Astrocyte (in vitro differentiated cells and primary cell): ENCODE results near the gene EEF2.

Experiments used
- EZH2 ChIP-seq: IDR thresholded peaks from 2 replicates; pipeline ENCODE4 v1.6.1; 2012; ENCODE audit warnings: mild to moderate bottlenecking, low read length, inconsistent platforms; ENCODE audit not compliant: insufficient read depth
- TF ChIP-seq, protein P1 (sequence below): IDR thresholded peaks from 2 replicates; pipeline ENCODE4 v1.5.1; 2011; ENCODE audit warnings: low read depth, mild to moderate bottlenecking, inconsistent platforms, low read length, moderate library complexity; ENCODE audit not compliant: insufficient read depth

- TF ChIP-seq, protein P1, sequence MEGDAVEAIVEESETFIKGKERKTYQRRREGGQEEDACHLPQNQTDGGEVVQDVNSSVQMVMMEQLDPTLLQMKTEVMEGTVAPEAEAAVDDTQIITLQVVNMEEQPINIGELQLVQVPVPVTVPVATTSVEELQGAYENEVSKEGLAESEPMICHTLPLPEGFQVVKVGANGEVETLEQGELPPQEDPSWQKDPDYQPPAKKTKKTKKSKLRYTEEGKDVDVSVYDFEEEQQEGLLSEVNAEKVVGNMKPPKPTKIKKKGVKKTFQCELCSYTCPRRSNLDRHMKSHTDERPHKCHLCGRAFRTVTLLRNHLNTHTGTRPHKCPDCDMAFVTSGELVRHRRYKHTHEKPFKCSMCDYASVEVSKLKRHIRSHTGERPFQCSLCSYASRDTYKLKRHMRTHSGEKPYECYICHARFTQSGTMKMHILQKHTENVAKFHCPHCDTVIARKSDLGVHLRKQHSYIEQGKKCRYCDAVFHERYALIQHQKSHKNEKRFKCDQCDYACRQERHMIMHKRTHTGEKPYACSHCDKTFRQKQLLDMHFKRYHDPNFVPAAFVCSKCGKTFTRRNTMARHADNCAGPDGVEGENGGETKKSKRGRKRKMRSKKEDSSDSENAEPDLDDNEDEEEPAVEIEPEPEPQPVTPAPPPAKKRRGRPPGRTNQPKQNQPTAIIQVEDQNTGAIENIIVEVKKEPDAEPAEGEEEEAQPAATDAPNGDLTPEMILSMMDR, result no peak
- no peak for TF ChIP-seq EZH2
Measured at GRCh38 chr19:4030552-4030951, 45.3 kb upstream of the EEF2 start.
